ENCODE results near the gene TRIM66. TPM values are rescaled to one million over a fixed set of nuclear protein-coding genes. Genes with fewer than 3 reads are reported as not detected.

Gene TRIM66
- total and polyA plus RNA-seq, 2 experiments from 2014 or later = 1.0 to 3.3 TPM

- TF ChIP-seq CREB1 (CRISPR knock-in tag; IDR thresholded peaks at IDR 0.05; ENCODE audit: low read depth) (no peak), EZH2phosphoT487 (IDR thresholded peaks at IDR 0.05; ENCODE audit: unreplicated experiment) (no peak), REST (IDR thresholded peaks at IDR 0.05; ENCODE audit: unreplicated experiment) (no peak), NANOG (IDR thresholded peaks at IDR 0.05; ENCODE audit: borderline replicate concordance) (no peak), STAT1 (IDR thresholded peaks at IDR 0.05; ENCODE audit: unreplicated experiment) (no peak), ETS1 (IDR thresholded peaks at IDR 0.05) (no peak), ZNF331 (CRISPR knock-in tag; IDR thresholded peaks at IDR 0.05; ENCODE audit: low read depth) (no peak), EZH2 (IDR thresholded peaks at IDR 0.05; ENCODE audit: low read depth, unreplicated experiment) (no peak)
These were observed 7.3 kb upstream of the TRIM66 start (continued) for GRCh38 chr11:8689726-8690255.

GRCh38 chr11:8688414-8689362 lies 6.2 kb upstream of the TRIM66 start:
- Mint-ChIP-seq H3K9me3 (peaks cover 4% of the 10 kb centered on the region; the same call in 2 of the 3 replicates), H3K36me3 (ENCODE audit: low read depth) (peaks cover 77% of the 10 kb centered on the region), H3K4me3 (peak overlapping the region; percentile 87), H3K4me1 (peaks cover 50% of the 10 kb centered on the region), H3K27ac (peak overlapping the region; percentile 98), H3K27me3 (ENCODE audit: insufficient read depth, low read depth, poor library complexity) (peaks cover 39% of the 10 kb centered on the region)
- ATAC-seq (peak; percentile 87), DNase-seq (ENCODE audit: low spot score) (peak; percentile 98)
- Histone ChIP-seq H4K20me1 (replicated peaks; ENCODE audit: insufficient read depth) (peaks cover 17% of the 10 kb centered on the region), H3K27me3 (ENCODE audit: insufficient read depth) (no peaks in the 10 kb centered on the region), H3K4me3 (peak overlapping the region; percentile 53), H3K27ac (ENCODE audit: low read depth) (peak overlapping the region; percentile 97), H2AFZ (no peak overlapping the region), H3K9me2 (ENCODE audit: insufficient read depth) (no peaks in the 10 kb centered on the region), H3K79me2 (replicated peaks; ENCODE audit: insufficient read depth) (peaks cover 37% of the 10 kb centered on the region), H3K4me1 (ENCODE audit: insufficient read depth) (peaks cover 32% of the 10 kb centered on the region), H3K4me2 (peak overlapping the region; percentile 74), H3F3A (replicated peaks; ENCODE audit: low read depth) (peaks cover 44% of the 10 kb centered on the region), H3K36me3 (ENCODE audit: insufficient read depth) (peaks cover 31% of the 10 kb centered on the region)
- no peak for TF ChIP-seq ZNF114 (CRISPR knock-in tag; IDR thresholded peaks at IDR 0.05)
- peak; percentile 75 for TF ChIP-seq ETS1 (IDR thresholded peaks at IDR 0.05)
- peak; percentile 89 for TF ChIP-seq POLR2AphosphoS5 (IDR thresholded peaks at IDR 0.05; ENCODE audit: low read depth)
- no peak for TF ChIP-seq EZH2phosphoT487 (IDR thresholded peaks at IDR 0.05; ENCODE audit: unreplicated experiment)
- TF ChIP-seq CTCF (conservative IDR thresholded peaks at IDR 0.05; ENCODE audit: low read depth in 2 of 2) = peak in 1 of 2 experiments; percentile 49; a peak in 2 of 4 replicates
- TF ChIP-seq REST (IDR thresholded peaks at IDR 0.05; ENCODE audit: unreplicated experiment) = no peak
- no peak for TF ChIP-seq ZNF331 (CRISPR knock-in tag; IDR thresholded peaks at IDR 0.05; ENCODE audit: low read depth)
- TF ChIP-seq NANOG (IDR thresholded peaks at IDR 0.05; ENCODE audit: borderline replicate concordance) = 0 out of 2 replicates have a peak, but pooled peaks have one; percentile 22
- peak; percentile 62 for TF ChIP-seq CREB1 (CRISPR knock-in tag; IDR thresholded peaks at IDR 0.05; ENCODE audit: low read depth)
- no peak for TF ChIP-seq JUNB (IDR thresholded peaks at IDR 0.05; ENCODE audit: unreplicated experiment)
- TF ChIP-seq EZH2 (IDR thresholded peaks at IDR 0.05; ENCODE audit: low read depth, unreplicated experiment) = no peak
